ENCODE measurements around the gene BHLHA9.
A peak's percentile ranks its signal among the peaks of the same experiment; 100 is the strongest.

The BHLHA9 gene

DNA sequence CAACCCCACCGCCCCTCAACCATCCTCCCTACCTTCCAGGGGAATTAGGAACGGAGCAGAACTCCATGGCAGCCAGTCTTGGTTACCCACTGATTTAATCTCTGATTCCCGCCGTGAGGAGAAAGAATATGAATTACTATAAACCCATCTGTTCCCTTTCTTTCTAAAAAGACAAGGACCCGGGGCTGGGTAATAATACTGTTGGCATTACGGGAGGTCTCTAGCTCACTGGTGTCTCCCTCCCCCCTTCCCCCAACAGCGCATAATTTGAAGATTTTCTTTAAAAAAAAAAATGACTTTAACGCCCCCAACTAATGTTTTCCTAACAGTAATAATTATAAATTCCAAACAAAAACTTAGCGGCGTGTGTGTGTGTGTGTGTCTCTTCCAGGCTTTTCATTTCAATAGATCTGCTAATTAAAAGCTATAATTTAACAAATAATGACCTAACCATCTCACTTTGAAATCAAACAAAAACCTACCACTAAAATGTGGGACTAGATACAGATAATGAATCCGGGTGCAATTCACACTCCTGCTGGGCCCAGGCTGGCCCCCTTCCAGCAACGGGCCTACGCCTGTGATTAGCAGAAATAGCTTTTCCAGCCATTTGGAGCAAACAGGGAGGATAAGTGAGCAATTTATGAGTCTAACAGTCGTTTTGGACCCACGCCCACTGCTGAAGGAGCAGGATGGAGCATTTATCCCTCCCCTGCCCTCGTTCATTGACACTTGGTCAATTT, 18.2 kb upstream of the BHLHA9 start:
- no peak for DNase-seq (ENCODE audit: low read depth in 3 of 3, low spot score in 1 of 3)

- no peak for DNase-seq (ENCODE audit: low read depth in 3 of 3, low spot score in 1 of 3)
Observed at GRCh38 chr17:1255041-1255440, 15.2 kb upstream of the BHLHA9 start.

DNA sequence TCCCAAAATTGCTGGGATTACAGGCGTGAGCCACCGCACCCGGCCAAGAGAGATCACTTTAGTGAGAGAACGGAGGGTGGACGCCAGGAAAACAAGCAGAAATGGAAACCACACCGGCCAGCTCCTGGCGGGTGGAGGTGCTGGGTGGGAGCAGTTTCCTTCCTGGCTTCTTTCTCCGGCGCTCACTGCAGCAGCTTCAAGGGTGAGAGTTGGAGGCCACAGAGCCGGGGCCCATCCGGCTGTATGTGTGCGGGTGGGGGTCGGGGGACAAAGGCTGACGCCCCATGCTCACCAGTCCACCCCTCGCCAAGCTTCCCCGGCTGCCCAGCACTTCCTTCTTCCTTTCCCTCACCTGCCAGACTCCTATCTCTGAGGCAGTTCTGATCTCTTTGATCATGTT, 13.5 kb upstream of the BHLHA9 start:
- no peak for DNase-seq (ENCODE audit: low read depth in 3 of 3, low spot score in 1 of 3)

- no peak for DNase-seq (ENCODE audit: low read depth in 3 of 3, low spot score in 1 of 3)
Observed at GRCh38 chr17:1260086-1260769, 10.0 kb upstream of the BHLHA9 start.

- no peak for DNase-seq (ENCODE audit: low read depth in 3 of 3, low spot score in 1 of 3)
Observed at GRCh38 chr17:1260770-1261161, 9.5 kb upstream of the BHLHA9 start.

DNA sequence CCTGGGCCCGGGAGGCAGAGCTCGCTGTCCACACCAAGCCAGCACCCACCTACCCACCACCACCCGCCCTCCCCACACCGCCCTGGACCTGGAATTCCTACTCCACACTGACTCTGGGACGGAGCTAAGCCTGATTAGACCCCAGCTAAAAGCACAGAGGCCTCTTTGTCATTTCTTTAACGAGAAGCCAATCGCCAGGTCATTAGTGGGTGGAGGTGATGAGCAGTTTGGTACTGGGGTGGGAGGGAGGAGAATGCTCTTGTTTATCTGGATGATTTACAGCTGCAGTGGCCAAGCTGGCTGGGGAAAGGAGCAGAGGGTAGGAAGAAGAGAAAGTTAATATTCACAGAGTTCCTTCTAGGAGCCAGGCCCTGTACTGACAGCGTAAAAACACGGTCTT, 6.0 kb upstream of the BHLHA9 start:
- DNase-seq (ENCODE audit: low read depth in 3 of 3, low spot score in 1 of 3): no peak

GRCh38 chr17:1267471-1267943, 2.7 kb upstream of the BHLHA9 start:
- DNase-seq (ENCODE audit: low read depth in 3 of 3, low spot score in 1 of 3): no peak

DNA sequence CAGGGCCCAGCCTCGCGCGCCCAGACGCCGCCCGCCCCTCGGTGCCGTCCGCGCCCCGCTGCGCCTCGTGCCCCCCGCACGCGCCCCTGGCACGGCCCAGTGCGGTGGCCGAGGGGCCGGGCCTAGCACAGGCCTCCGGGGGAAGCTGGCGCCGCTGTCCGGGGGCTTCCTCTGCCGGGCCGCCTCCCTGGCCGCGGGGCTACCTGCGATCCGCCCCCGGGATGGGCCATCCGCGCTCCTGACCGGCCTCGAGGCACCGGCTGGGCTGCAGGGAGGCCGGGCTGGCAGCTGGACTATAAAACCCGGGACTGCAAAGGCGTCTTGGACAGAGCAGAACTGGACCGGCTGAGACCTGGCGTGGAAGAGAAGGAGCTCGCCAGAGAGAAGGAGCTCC, 783 bp downstream of the BHLHA9 start:
- no peak for DNase-seq (ENCODE audit: low read depth in 3 of 3, low spot score in 1 of 3)

- no peak for DNase-seq (ENCODE audit: low read depth in 3 of 3, low spot score in 1 of 3)
Observed at GRCh38 chr17:1271441-1271840, 1.2 kb downstream of the BHLHA9 start.

GRCh38 chr17:1272701-1273100, 2.5 kb downstream of the BHLHA9 start:
- DNase-seq (ENCODE audit: low read depth in 3 of 3, low spot score in 1 of 3): no peak

GRCh38 chr17:1273492-1274244, 3.4 kb downstream of the BHLHA9 start:
- DNase-seq (ENCODE audit: low read depth in 3 of 3, low spot score in 1 of 3): no peak

- no peak for DNase-seq (ENCODE audit: low read depth in 3 of 3, low spot score in 1 of 3)
Observed at GRCh38 chr17:1274245-1274608, 4.0 kb downstream of the BHLHA9 start.

DNA sequence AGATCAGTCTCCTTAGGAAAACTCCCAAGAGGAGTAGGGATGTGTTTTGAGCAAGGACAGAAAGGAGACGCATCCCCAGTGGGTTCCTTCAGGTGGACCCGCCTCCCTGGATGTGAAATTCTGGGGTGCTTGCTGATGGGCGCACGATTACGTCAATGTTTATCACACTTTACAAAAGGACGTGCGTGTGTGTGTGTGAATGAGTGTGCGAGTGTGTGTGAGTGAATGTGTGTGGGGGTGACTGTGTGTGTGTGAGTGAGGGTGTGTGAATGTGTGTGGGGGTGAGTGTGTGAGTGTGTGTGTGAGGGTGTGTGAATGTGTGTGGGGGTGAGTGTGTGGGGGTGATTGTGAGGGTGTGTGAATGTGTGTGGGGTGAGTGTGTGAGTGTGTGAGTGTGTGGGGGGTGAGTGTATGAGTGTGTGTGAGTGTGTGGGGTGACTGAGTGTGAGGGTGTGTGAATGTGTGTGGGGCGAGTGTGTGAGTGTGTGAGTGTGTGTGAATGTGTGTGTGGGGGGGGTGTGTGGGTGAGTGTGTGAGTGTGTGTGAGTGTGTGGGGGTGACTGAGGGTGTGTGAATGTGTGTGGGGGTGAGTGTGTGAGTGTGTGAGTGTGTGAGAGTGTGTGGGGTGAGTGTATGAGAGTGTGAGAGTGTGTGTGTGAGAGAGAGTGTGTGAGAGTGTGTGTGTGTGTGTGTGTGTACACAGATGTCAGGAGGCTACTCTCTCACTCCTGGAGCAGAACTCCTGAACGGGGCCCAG, 5.1 kb downstream of the BHLHA9 start:
- DNase-seq (ENCODE audit: low read depth in 3 of 3, low spot score in 1 of 3): no peak

GRCh38 chr17:1275962-1276736, 5.9 kb downstream of the BHLHA9 start:
- peak; percentile 28 to 64 (median 48) for DNase-seq (ENCODE audit: low read depth in 3 of 3, low spot score in 1 of 3)

GRCh38 chr17:1280652-1281051, 10.4 kb downstream of the BHLHA9 start:
- DNase-seq (ENCODE audit: low read depth in 3 of 3, low spot score in 1 of 3): no peak

DNA sequence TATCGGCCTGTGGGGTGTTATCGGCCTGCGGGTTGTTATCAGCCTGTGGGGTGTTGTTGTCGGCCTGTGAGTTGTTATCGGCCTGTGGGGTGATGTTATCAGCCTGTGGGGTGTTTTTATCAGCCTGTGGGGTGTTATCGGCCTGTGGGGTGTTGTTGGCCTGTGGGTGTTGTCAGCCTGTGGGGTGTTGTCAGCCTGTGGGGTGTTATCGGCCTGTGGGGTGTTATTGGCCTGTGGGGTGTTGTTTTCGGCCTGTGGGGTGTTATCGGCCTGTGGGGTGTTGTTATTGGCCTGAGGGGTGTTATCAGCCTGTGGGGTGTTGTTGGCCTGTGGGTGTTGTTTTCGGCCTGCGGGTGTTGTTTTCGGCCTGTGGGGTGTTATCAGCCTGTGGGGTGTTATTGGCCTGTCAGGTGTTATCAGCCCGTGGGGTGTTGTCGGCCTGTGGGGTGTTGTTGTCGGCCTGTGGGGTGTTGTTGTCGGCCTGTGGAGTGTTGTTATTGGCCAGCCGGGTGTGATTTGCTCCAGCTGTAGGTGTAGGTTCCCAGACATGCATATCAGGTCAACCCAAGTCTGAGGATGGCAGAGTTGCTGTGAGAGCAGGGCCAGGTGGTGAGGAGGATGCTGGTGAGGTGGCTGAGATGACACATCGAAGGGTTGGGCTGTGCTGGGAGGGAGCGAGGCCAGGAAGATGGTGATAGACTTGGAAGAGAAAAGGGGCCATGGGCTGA, 16.3 kb downstream of the BHLHA9 start:
- no peak for DNase-seq (ENCODE audit: low read depth in 3 of 3, low spot score in 1 of 3)

GRCh38 chr17:1289695-1290094, 19.5 kb downstream of the BHLHA9 start:
- no peak for DNase-seq (ENCODE audit: low read depth in 3 of 3, low spot score in 1 of 3)

- DNase-seq (ENCODE audit: low read depth in 3 of 3, low spot score in 1 of 3): no peak
Observed at GRCh38 chr17:1290676-1291075, 20.4 kb downstream of the BHLHA9 start.

DNA sequence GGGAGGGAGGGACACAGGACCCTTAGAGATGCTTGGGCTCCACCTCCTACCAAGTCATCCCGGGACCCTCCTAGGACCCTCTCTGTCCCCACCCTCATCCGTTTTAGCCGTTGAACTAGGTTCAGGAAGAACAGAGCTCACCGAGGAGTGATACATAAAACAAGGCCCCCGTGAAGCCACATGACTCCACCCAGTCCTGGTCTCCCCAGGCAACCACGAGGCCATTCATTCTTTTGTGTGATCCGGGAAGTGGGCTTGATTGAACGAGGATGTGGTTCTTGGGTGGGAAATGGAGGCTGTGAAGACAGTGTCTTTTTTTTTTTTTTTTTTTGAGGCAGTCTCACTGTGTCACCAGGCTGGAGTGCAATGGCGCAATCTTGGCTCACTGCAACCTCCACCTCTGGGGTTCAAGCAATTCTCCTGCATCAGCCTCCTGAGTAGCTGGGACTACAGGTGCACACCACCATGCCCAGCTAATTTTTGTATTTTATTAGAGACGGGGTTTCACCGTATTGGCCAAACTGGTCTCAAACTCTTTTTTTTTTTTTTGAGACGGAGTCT, 24.0 kb downstream of the BHLHA9 start:
- peak; percentile 11 to 67 (median 58) for DNase-seq (ENCODE audit: low read depth in 3 of 3, low spot score in 1 of 3)

GRCh38 chr17:1298606-1299005, 28.4 kb downstream of the BHLHA9 start:
- DNase-seq (ENCODE audit: low read depth in 3 of 3, low spot score in 1 of 3): peak in 1 of 3 donors; percentile 35

All from stimulated activated CD4-positive, alpha-beta T cell treated with anti-CD3 and anti-CD28 coated beads, TNF-alpha, amount 100 ng/mL, for 1 hour (primary cell).